ENCODE data around the gene PLK4.
"Not testable (repeated sequence)": the region's sequence is repeated elsewhere in the genome, so short reads cannot be mapped to it uniquely, and the experiment has no call there.

Gene PLK4

DNA sequence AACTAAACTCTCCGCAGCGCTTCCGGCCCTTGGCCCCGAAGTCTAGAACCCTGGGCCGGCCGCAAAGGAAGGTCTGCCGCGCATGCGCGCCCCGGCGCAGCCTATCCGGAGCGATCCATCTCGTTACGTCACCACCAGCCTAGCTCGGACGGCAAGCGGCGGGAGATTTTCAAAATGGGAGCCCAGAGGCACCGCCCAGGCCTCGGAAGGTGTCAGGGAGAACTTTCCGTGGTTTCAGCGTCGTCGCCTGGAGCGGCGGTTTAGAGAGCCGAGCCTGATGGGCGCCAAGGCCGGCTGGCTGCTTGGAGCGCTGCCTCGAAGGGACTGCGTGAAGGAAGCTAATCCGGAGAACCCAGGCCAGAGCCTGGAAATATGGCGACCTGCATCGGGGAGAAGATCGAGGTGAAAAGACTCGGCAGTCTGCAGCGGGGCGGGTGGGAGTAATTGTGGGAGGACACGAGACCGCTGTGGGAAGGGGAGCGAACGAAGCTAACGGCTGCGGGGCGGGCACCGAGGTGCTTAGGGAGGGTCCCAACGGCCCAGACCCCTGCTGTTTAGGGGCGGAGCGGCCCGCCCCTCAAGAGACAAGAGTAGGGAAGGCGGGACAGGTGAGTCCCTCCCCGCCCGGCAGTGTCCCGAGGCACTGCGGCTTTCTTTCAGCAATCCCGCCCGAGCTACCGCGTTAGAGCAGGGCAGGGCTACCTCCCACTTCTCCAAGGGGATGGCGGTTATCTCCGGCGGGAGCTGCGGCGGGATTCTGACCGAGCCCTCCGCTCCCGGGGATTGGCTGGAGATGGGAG lies at the start of gene PLK4:
Gene PLK4, plus strand, starts transcription at position 131 of the 800 bp plus-strand sequence. Its CDS starts 242 bp downstream, at position 373.
- peak; percentile 96 for FAIRE-seq

DNA sequence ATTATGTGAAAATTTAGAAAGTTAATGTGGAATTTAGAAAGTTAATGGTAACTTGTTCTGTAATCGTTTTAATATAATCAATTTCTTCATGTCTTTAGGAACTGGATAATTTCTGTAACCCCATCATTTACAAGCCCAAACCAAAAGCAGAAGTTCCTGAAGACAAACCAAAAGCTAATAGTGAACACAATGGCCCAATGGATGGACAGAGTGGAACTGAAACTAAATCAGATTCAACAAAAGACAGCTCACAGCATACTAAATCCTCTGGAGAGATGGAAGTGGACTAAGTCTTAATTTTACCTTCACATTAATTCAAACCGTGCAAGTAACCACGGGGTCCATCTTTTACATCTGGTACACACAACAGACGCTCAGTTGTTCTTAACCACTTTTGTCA lies 48.1 kb upstream of the PLK4 start:
- FAIRE-seq = no peak

DNA sequence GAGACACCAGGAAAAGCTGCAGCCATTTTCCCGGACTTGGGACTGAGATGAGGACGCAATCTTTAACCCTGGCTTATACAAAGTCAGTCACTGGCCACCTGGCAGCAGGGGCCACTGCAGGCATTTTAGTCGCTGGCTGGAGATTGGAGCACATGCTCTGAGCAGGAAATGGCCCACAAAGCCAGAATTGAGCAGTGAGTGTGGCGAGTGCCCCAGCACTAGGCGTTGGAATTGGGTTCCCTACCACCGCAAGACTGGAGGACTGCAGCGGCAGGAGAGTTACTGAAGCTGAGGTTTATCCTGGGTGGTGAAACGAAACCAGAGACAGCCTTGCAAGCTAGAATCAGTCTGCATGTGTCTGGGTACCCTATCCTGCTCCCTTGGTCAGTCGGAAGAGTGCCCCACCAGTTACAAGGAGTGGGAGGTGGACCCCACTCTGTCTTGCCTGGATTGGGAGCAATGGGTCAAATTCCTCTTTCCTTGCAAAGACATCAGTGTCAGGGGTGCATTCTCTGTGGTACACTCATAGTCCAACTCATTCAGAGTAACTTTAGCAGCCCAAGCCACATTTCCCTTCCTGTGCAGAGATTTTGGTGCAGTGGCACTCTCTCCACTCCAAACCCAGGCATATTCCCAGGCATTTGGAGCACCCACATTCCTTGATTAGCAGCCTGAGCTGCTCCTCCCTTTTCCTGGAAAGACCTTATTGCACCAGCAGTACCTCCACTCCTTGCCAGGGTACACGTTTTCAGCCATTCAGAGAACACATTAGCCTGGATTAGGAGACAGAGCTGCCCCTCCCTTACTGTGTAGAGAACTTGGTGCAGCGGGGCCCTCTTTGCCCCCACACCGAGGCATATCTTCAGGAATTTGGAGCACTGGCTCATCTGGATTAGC lies 36.7 kb upstream of the PLK4 start:
- FAIRE-seq = no peak

DNA sequence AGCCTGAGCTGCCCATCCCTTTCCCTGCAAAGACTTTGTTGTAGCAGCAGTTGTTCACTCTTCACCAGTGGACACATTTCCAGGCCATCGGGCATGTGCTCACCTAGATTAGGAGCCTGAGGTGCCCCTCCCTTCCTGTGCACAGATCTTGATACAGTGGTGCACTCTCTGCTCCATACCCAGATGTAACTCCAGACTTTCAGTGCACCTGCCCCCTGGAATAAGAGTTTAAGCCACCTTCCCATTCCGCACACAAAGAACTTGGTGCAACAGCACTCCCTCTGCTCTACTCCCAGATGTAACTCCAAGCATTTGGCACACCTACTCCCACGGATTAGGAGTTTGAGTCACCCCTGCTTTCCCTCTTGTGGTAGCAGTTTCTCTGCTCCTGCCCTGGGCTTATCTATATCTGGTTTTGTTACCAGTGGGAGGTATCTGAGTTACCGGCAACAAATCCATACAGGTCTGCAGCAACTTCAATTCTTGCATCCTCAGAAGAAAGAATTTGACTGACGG lies 36.0 kb upstream of the PLK4 start:
- FAIRE-seq = no peak

DNA sequence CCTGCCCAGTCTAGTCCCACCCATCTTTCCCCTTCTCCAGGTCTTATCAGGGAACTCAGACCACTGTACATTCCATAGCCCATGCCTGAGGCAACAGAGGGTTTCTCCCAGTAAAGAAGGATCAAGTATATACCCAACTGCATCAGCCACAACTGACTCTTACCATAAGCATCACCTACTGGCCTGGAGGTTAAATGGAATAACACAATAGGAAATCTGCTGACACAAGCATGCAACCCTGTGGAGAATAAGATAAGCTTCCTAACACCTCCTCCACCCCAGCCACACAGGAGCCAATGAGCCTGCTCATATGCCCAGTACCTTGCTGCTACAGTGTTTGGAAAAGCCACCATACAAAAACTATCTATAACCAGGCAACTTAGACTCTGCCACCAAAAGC lies 34.6 kb upstream of the PLK4 start:
- FAIRE-seq = no peak

DNA sequence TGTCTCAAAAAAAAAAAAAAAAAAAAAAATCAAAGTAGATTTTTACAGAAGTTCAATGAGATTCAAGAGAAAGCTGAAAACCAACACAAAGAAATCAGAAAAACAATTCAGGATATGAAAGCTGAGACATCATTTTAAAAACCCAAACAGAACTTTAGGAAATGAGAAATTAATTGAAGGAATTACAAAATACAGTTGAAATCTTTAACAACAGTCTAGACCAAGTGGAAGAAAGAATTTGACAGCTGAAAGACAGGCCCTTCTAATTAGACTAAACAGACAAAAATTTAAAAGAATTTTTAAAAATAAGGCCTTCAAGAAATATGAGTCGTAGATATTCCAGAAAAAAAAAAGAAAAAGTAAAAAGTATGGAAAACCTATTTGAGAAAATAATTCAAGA lies 33.9 kb upstream of the PLK4 start:
- FAIRE-seq = no peak

DNA sequence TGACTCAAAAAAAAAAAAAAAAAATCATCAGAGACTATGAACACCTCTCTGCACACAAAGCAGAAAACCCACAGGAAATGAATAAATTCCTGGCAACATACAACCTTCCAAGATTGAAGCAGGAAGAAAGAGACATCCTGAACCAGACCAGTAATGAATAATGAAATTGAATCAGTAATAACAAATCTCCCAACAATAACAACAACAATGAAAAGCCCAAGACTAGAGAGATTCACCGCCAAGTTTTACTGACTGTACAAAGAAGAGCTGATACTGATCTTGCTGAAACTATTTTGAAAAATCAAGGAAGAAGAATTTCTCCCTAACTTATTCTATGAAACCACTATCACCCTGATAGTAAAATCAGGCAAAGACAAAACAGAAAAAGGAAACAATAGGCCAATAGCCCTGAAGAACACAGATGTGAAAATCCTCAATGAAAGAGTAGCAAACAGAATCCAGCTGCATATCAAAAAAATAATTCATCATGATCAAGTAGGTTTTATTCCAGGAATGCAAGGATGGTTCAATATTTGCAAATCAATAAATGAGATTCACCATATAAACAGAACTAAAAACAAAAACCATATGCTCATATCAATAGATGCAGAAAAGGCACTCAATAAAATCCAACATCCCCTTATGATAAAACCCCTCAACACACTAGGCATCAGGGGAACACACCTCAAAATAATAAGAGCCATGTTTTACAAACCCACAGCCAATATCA lies 31.0 kb upstream of the PLK4 start:
- no peak for FAIRE-seq

DNA sequence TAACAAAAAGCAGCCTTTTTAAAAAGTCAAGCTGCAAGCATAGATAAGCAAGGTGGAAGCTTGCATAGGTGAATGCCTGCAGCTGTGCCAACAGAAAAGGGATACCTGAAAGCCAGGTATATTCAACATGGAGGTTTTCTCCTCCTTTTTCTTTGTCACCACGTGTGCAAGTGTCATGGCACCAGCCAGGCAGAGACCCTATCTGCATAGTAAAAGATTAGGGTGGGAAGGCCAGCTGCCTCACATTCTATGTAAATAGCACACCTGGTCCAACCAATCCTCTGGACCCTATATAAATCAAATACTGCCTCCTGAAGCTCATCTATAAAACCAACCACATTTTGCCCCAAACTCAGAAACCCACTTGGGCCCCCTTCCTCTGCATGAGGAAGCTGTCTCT lies 28.0 kb upstream of the PLK4 start:
- FAIRE-seq = no peak

DNA sequence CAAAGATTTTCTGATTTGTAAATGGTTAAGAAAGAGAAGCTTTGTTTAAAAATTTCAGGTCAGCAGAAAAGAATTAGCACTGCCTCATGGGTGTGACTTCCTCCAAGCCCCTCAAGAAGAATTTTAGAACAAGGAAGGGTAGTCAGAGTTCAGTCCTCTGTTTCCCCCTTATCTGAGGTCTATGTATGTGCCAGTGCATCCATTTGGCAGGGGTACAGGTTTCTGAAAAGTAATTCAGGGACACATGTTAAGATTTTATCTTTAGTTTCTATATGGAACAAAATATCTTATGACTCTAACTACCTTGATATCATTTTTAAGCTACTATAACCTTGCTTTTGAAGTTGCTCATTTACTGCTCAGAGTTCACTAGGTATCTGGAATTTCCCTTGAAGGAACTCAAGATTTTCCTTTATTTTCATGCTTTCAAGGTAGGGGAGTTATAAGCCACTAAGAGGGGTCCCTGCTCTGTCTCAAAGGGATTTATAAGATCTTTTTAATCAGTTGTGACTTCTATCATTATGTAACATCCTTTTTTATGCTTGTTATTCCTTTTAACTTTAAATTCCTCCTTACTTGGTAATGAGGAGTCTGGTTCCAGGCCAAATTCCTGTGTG lies 24.4 kb upstream of the PLK4 start:
- no peak for FAIRE-seq

DNA sequence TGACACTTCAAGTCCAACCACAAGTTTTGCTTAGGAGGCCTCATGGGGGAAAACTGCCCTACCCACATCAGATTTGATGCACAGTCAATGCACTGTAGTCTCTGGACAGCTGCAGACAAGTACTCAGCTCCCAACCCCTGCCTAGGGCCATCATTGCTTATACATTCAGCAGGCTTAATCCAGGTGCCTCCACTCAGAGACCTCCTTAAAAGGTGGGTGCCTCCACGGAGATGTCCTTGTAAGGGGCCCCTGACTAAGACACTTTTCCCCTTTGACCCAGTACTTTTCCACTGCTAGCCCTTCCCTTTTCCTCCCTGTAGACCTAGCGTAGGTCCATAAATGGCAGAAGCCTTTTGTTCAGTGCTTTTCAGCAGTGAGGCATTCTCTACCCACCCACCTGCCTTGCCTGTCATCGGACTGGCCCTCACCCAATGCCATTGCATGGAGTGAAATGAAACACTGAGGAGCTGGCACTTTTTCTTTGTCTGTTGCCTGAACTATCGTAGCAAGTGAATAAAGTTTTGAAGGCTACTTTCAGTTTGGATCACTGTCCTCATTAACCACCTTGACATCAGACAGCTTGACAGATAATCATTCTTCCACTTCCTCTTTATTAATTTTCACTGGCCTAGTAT lies 23.8 kb upstream of the PLK4 start:
- no peak for FAIRE-seq

DNA sequence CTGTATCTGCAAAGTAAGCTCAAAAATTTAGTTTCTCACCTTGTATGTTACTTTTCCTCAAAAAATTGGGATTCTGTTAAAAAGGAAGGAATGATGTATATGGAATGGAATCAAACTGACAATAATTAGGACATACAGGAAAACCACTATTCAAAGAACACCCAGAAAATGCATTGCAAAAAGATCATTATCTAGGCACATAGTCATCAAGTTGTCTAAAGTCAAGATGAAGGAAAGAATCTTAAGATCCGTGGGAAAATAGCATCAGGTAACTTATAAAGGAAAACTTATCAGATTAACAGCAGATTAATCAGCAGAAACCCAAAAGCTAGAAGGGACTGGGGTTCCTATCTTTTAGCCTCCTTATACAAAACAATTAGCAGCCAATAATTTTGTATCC lies 23.1 kb upstream of the PLK4 start:
- no peak for FAIRE-seq

DNA sequence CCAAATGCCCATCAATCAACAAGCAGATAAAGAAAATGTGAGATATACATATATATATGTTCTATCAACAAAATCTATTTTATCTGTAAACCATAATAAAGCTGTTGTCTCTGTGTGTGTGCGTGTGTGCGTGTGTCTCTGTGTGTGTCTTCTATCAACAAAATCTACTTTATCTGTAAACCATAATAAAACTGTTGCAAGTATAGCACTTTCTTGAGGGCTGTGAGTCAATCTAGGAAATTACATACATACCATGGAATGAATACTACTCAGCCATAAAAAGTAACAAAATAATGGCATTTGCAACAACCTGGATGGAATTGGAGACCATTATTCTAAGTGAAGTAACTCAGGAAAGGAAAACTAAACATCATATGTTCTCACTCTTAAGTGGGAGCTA lies 12.5 kb upstream of the PLK4 start:
- no peak for FAIRE-seq

DNA sequence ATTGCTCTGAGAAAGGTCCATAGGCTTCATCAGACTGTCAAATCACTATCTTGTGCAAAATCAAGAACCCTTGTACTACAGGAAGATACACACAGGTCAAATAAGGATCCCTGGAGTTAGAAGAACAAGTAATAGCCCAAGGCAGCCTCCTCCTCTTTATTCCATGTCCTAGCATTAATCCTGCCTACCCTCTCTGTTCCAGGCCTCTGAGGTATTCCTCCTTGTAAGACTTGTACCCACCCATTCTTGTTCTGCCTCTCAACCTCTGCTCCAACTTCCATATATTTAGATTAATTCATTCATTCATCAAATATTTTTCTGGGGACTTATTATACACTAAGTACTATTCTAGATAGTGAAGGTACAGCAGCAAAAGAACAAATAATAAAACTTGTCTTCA lies 10.4 kb upstream of the PLK4 start:
- no peak for FAIRE-seq

DNA sequence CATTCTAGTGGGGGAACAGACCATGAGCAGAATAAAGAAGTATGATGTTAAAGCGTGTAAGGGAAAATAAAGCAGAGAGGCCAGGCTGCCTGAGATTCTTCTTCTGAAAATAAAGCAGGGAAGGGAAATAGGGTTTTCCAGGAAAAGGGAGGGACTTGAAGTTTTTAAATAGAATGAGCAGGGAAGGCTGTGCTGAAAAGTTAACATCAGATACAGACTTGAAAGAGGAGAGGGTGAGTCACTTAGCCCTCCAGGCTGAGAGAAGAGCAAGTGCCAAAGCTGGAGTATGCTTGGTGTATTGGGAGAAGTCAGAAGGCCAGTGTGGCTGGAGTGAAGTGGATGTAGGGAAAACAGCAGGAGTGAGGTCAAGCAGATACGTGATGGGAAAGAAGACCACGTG lies 10.0 kb upstream of the PLK4 start:
- FAIRE-seq = no peak

DNA sequence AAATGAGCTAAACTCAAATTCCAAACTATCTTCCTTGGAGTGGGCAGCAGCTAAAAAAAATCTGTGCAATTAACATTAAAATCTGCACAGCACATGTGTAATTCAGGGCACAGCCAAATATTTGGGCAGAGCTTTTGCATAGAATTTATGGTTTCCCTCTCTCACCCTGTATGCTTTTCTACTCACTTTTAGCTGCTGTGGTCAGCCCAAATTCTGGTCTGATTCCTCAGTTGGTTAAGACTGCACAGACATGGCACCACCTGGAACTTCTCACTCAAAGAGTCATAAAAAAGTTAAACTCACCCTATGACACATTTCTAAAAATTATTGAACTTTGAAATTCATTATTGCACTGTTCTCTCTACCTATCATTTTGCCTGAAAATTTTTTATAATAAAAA lies 4.9 kb upstream of the PLK4 start:
- FAIRE-seq = no peak

DNA sequence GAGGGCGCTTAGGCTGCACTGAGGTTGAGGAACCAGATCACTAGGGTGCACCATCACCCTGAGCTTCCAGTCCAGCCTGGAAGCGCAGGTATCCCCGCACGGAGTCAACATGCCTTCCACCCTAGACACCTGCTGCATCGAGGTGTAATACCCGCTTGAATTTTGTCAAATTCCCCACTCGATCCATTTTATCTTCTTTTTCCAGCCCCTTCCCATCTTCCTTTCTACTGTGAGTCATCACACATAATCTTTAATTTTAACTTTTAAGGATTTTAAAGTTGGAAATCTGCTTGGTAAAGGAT lies 821 bp downstream of the PLK4 start:
- FAIRE-seq = no peak

DNA sequence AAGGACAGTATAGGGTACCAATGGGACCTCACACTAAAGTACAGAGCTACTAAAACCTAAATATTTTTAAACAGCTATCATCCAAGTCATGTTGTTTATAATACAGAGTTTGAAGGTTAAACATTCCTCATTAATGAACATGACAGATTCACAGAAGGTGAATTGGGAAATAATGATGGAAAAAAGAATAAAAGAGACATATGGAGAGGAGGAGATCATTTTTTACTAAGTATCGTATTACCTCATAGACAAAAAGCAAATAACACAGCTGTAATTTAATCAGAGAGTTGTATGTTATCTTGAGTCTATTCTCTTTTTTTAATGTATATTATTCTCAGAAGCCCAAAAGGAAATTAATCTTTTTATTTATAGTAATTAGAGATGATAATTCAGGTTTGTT lies 7.9 kb downstream of the PLK4 start:
- no peak for FAIRE-seq

DNA sequence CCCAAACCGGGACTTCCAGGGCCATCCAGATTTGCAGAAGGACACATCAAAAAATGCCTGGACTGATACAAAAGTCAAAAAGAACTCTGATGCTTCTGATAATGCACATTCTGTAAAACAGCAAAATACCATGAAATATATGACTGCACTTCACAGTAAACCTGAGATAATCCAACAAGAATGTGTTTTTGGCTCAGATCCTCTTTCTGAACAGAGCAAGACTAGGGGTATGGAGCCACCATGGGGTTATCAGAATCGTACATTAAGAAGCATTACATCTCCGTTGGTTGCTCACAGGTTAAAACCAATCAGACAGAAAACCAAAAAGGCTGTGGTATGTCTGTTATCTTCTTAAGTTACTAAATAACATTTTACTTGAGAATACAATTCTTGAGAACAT lies 9.2 kb downstream of the PLK4 start:
- no peak for FAIRE-seq

DNA sequence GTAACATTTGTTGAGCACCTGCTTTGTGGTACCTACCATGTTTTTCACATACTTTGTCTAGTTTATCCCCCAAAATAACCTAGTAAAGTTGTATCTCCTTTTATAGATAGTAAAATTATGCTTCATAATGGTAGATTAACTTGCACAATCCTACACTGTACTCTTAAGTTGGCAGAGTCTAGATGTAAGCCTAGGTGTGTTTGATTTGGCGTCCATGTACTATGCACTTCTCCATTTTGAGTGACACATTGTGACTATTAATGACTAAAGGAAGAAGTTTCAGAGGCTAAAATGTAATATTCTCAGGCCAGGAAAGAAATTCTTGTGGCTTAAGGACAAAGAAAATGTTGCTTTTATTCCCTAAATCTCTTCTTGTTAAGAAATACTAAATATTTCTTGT lies 15.4 kb downstream of the PLK4 start:
- FAIRE-seq = no peak

DNA sequence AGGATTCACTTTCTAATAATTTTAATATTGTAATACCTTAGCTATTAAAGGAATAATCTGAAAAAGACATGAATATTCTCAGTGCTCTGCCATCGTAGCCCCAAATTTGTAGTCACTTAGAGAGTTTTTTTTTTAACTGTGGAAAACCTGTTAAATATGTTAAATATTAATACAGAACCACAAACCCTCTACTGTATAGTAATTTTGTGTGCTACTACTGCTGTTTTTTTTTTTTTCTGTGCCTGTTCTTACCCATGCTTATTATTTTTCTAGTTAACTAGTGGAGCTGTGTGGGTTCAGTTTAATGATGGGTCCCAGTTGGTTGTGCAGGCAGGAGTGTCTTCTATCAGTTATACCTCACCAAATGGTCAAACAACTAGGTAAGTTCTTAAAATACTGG lies 15.8 kb downstream of the PLK4 start:
- no peak for FAIRE-seq

DNA sequence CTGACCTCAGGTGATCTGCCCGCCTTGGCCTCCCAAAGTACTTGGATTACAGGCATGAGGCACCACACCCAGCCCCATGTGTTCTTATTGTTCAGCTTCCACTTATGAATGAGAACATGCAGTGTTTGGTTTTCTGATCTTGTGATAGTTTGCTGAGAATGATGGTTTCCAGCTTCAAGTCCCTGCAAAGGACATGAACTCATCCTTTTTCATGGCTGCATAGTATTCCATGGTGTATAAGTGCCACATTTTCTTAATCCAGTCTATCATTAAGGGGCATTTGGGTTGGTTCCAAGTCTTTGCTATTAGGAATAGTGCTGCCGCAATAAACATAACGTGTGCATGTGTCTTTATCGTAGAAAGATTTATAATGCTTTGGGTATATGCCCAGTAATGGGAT lies 19.0 kb downstream of the PLK4 start:
- FAIRE-seq = not testable (repeated sequence)

DNA sequence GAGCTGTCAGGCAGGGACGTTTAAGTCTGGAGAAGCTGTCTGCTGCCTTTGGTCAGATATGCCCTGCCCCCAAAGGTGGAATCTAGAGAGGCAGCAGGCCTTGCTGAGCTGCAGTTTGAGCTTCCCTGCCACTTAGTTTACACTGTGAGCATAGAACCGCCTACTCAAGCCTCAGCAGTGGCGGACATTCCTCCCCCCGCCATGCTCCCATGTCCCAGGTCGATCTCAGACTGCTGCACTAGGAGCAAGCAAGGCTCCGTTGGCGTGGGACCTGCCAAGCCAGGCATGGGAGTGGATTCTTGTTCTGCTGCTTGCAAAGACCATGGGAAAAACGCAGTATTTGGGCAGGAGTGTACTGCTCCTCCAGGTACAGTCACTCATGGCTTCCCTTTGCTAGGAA lies 24.3 kb downstream of the PLK4 start:
- FAIRE-seq = no peak

DNA sequence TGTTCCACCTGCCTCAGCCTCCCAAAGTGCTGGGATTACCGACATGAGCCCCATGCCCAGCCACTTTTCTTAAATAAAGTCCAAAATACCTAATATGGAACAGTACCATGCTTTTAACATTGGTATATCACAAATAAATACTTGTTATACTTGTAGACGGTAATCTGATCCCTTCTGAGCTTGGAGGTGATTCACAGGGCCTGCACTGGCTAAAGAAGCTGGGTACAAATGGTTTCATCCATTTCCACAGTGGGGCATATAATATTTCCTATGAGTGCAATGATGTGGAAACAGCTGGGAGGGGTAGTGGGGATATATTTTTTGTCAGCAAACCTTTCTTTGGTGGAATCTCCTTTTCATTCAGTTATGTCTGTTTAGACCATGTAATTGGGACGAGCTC lies 35.8 kb downstream of the PLK4 start:
- no peak for FAIRE-seq

All from G401.6 (cell line).